ENCODE data around the gene INPP4B. TPM values are rescaled to one million over a fixed set of nuclear protein-coding genes. Genes with fewer than 3 reads are reported as not detected.

INPP4B gene
- total and polyA plus RNA-seq, 2 of the 4 experiments (the other 2 are of a cell fraction), result 1.8 to 14.0 TPM

- no peaks in the 10 kb centered on the region for H4K20me1 ChIP-seq (ENCODE audit: insufficient read depth, low read length)
- no peak overlapping the region for H4K91ac ChIP-seq (ENCODE audit: insufficient read depth, low read depth, low read length)
- TF ChIP-seq RFX5 (IDR thresholded peaks at IDR 0.05; ENCODE audit: low read depth, low read length), result no peak
- TF ChIP-seq CHD1 (IDR thresholded peaks at IDR 0.05; ENCODE audit: low read depth, low read length), result no peak
- no peak for TF ChIP-seq MAZ (IDR thresholded peaks at IDR 0.05; ENCODE audit: borderline replicate concordance, low read depth, low read length)
- no peak for TF ChIP-seq CTCF (conservative IDR thresholded peaks at IDR 0.05; ENCODE audit: low read depth, low read length)
- no peak for TF ChIP-seq ELK1 (IDR thresholded peaks at IDR 0.05; ENCODE audit: borderline replicate concordance, low read depth, low read length)
- no peak for TF ChIP-seq RCOR1 (IDR thresholded peaks at IDR 0.05; ENCODE audit: insufficient replicate concordance, low read length)
- no peak for TF ChIP-seq RAD21 (IDR thresholded peaks at IDR 0.05; ENCODE audit: low read length)
- no peak overlapping the region for H2AFZ ChIP-seq (replicated peaks; ENCODE audit: low read length, poor library complexity)
- no peak overlapping the region for H2BK15ac ChIP-seq (ENCODE audit: low read depth, low read length)
- no peak overlapping the region for H2BK20ac ChIP-seq (ENCODE audit: low read depth, low read length)
- no CpG with 5 or more reads among the region's 4 CpGs for WGBS, 2 experiments (ENCODE audit: extremely low coverage in 2 of 2, insufficient read length in 1 of 2)
- H3K79me1 ChIP-seq (ENCODE audit: low read depth in 1 of 2, low read length in 2 of 2), result no peaks in the 10 kb centered on the region
- no peak overlapping the region for H3K56ac ChIP-seq (ENCODE audit: extremely low read depth, insufficient read depth, low read length)
- H4K8ac ChIP-seq (ENCODE audit: low read depth in 2 of 2, low read length in 2 of 2), result no peak overlapping the region
- H3K27ac ChIP-seq (ENCODE audit: insufficient read depth, low read length), result no peak overlapping the region
- intact Hi-C loops (cut with micrococcal nuclease), result loop anchor here (10.0 kb wide), 1 partner anchor 341 kb away; no protein-coding TSS in a partner anchor
- no peaks in the 10 kb centered on the region for H3K36me3 ChIP-seq (ENCODE audit: control insufficient read depth, insufficient read depth, low read length)
- no peak overlapping the region for H3K4me3 ChIP-seq (ENCODE audit: insufficient read depth, low read depth, low read length)
- H2BK5ac ChIP-seq (ENCODE audit: low read depth, low read length, poor library complexity, severe bottlenecking), result no peak overlapping the region
- peaks cover 6% of the 10 kb centered on the region for H3K4me1 ChIP-seq (ENCODE audit: control insufficient read depth, insufficient read depth, low read length)
- dilution Hi-C loops (cut with HindIII; ENCODE audit: low sequenced_read_pairs, unreplicated experiment), result no loop called here
- no peak overlapping the region for H4K5ac ChIP-seq (ENCODE audit: low read depth, low read length)
- no peaks in the 10 kb centered on the region for H3K9me3 ChIP-seq (ENCODE audit: control insufficient read depth, insufficient read depth, low read length)
- no TSS peak for BruUV-seq (replicated peaks)
- H3K18ac ChIP-seq (ENCODE audit: low read depth, low read length), result no peak overlapping the region
- in situ Hi-C loops (cut with MboI; ENCODE audit: low sequenced_read_pairs), result no loop called here
- ChIA-PET POLR2A (ENCODE audit: unreplicated experiment) (no interaction called here), CTCF (no interaction called here)
- no peak overlapping the region for H3K14ac ChIP-seq (replicated peaks; ENCODE audit: low read depth, low read length)
- H3K4ac ChIP-seq (ENCODE audit: low read depth, low read length), result no peak overlapping the region
- no peak overlapping the region for H2AK9ac ChIP-seq (replicated peaks; ENCODE audit: low read depth, low read length, poor library complexity)
- no peak overlapping the region for H2BK120ac ChIP-seq (ENCODE audit: low read depth, low read length)
- DNase-seq (no peak), ATAC-seq (ENCODE audit: low read depth) (no peak)
- no peak overlapping the region for H2AK5ac ChIP-seq (ENCODE audit: low read depth, low read length)
- peaks cover 5% of the 10 kb centered on the region; the same call in 1 of the 2 replicates for H3K9me1 ChIP-seq (ENCODE audit: insufficient read depth, low read length)
- H3K4me2 ChIP-seq (ENCODE audit: low read depth, low read length), result no peak overlapping the region
- H3K9ac ChIP-seq (ENCODE audit: low read depth, low read length), result no peak overlapping the region
- no peaks in the 10 kb centered on the region for H3K27me3 ChIP-seq (ENCODE audit: control insufficient read depth, insufficient read depth, low read length)
- no peak overlapping the region for H3K23ac ChIP-seq (ENCODE audit: low read depth, low read length)
Observed at GRCh38 chr4:142085513-142086292, 760.4 kb downstream of the INPP4B start.
